A673 (cell line): Measurements from ENCODE around the gene ITPKC.

ENCODE experiments used
- CTCF ChIP-seq: fragments of 300-800, 200-600 bp; sonication (generic); conservative IDR thresholded peaks from 2 replicates; pipeline ENCODE4 v1.5.1; 2017; ENCODE audit warnings: low read depth, mild to moderate bottlenecking, antibody characterized with exemption, low read length, moderate library complexity, mixed read lengths
- EZH2 ChIP-seq: fragments of 200-600 bp; sonication (generic); IDR thresholded peaks from 2 replicates; pipeline ENCODE4 v1.6.1; 2017; ENCODE audit warnings: borderline replicate concordance, low read depth, mild to moderate bottlenecking, mixed read lengths, antibody characterized with exemption, low read length; ENCODE audit not compliant: poor library complexity, severe bottlenecking

GRCh38 chr19:40677156-40677555 is 39.8 kb upstream of the ITPKC start:
- TF ChIP-seq CTCF (no peak), EZH2 (no peak)
